GM12878 (cell line): ENCODE measurements around the gene ZER1.

ENCODE experiments used
- BHLHE40 ChIP-seq, 2 experiments: fragments of 450-650 bp in 1 of 2; IDR thresholded peaks; 2 replicates each; pipeline ENCODE4 v1.6.1; 2011 to 2017; ENCODE audit warnings: low read depth in 2 of 2, borderline replicate concordance in 1 of 2, improper control_type of control experiment in 1 of 2, low read length in 1 of 2, mild to moderate bottlenecking in 1 of 2
- CHD4 ChIP-seq: fragments of 200-600 bp; sonication (generic); IDR thresholded peaks from 2 replicates; pipeline ENCODE4 v1.6.1; 2016; ENCODE audit warnings: mild to moderate bottlenecking
- HDGF ChIP-seq: fragments of 450-650 bp; IDR thresholded peaks from 2 replicates; pipeline ENCODE4 v1.6.1; 2016; ENCODE audit warnings: antibody characterized with exemption
- JUND ChIP-seq: IDR thresholded peaks from 2 replicates; pipeline ENCODE4 v1.6.1; 2012; ENCODE audit warnings: low read depth, mild to moderate bottlenecking, low read length, improper control_type of control experiment, moderate library complexity
- MXI1 ChIP-seq: fragments of 150-350 bp; IDR thresholded peaks from 2 replicates; pipeline ENCODE4 v1.6.1; 2011; ENCODE audit warnings: low read depth, mild to moderate bottlenecking, inconsistent platforms, low read length, improper control_type of control experiment
- NFYA ChIP-seq: IDR thresholded peaks from 2 replicates; pipeline ENCODE4 v1.6.1; 2011; ENCODE audit warnings: low read depth, mild to moderate bottlenecking, low read length, improper control_type of control experiment, borderline replicate concordance
- SP1 ChIP-seq: IDR thresholded peaks from one replicate; pipeline ENCODE4 v1.6.1; 2011; ENCODE audit warnings: low read depth, low read length
- TCF12 ChIP-seq: IDR thresholded peaks from 2 replicates; pipeline ENCODE4 v1.6.1; 2011; ENCODE audit warnings: low read depth, mild to moderate bottlenecking, low read length
- ZSCAN29 ChIP-seq: fragments of 450-650 bp; IDR thresholded peaks from 2 replicates; pipeline ENCODE4 v1.6.1; 2017; ENCODE audit warnings: mild to moderate bottlenecking, moderate library complexity
- TF ChIP-seq, protein P1 (sequence below): IDR thresholded peaks from 2 replicates; pipeline ENCODE4 v1.6.1; 2012; ENCODE audit warnings: low read depth, low read length, improper control_type of control experiment
- TF ChIP-seq, protein P2 (sequence below), 3 experiments: IDR thresholded peaks in 2 of 3; conservative IDR thresholded peaks in 1 of 3; 2 replicates each; pipeline ENCODE4 v1.5.1; 2011; ENCODE audit warnings: low read depth in 3 of 3, low read length in 3 of 3, mild to moderate bottlenecking in 3 of 3, control low read depth in 2 of 3, moderate library complexity in 2 of 3, inconsistent platforms in 1 of 3, mixed read lengths in 1 of 3; ENCODE audit not compliant: control insufficient read depth in 2 of 3, insufficient read depth in 1 of 3; ENCODE audit errors: extremely low read depth in 1 of 3
- TF ChIP-seq, protein P3 (sequence below): IDR thresholded peaks from 2 replicates; pipeline ENCODE4 v1.6.1; 2012; ENCODE audit warnings: low read length, inconsistent platforms
- TF ChIP-seq, protein P4 (sequence below): fragments of 450-650 bp; IDR thresholded peaks from 2 replicates; pipeline ENCODE4 v1.6.1; 2017; ENCODE audit warnings: mild to moderate bottlenecking

DNA sequence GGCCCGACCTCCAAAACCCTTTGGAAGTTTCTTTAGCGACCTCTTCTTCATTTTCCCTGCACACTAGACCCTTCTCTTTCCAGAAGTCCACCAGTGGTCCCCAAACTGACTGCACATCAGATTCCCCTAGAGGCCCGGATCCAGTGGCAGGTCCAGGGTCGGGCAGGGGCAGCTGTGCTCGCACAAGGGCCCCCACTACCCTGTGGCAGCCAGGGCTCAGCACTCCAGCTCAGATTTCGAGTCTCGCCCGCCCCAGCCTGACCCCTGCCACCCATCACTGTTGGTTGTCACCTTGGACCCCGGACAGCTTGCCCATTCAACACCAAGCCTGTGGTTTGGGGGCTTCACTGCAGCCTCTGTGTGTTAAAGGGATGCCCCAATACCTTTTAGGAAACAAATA is 40.0 kb downstream of the ZER1 start:
- TF ChIP-seq, protein P1, sequence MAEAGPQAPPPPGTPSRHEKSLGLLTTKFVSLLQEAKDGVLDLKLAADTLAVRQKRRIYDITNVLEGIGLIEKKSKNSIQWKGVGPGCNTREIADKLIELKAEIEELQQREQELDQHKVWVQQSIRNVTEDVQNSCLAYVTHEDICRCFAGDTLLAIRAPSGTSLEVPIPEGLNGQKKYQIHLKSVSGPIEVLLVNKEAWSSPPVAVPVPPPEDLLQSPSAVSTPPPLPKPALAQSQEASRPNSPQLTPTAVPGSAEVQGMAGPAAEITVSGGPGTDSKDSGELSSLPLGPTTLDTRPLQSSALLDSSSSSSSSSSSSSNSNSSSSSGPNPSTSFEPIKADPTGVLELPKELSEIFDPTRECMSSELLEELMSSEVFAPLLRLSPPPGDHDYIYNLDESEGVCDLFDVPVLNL = no peak
- no peak for TF ChIP-seq BHLHE40 (IDR thresholded peaks at IDR 0.05; ENCODE audit: borderline replicate concordance in 1 of 2, low read depth in 2 of 2, low read length in 1 of 2)
- no peak for TF ChIP-seq ZSCAN29
- TF ChIP-seq, protein P2, sequence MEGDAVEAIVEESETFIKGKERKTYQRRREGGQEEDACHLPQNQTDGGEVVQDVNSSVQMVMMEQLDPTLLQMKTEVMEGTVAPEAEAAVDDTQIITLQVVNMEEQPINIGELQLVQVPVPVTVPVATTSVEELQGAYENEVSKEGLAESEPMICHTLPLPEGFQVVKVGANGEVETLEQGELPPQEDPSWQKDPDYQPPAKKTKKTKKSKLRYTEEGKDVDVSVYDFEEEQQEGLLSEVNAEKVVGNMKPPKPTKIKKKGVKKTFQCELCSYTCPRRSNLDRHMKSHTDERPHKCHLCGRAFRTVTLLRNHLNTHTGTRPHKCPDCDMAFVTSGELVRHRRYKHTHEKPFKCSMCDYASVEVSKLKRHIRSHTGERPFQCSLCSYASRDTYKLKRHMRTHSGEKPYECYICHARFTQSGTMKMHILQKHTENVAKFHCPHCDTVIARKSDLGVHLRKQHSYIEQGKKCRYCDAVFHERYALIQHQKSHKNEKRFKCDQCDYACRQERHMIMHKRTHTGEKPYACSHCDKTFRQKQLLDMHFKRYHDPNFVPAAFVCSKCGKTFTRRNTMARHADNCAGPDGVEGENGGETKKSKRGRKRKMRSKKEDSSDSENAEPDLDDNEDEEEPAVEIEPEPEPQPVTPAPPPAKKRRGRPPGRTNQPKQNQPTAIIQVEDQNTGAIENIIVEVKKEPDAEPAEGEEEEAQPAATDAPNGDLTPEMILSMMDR (IDR thresholded peaks at IDR 0.05 in 2 of 3, conservative IDR thresholded peaks at IDR 0.05 in 1 of 3; ENCODE audit: control insufficient read depth in 2 of 3, extremely low read depth in 1 of 3, insufficient read depth in 1 of 3, low read depth in 3 of 3, low read length in 3 of 3) = no peak
- no peak for TF ChIP-seq NFYA
- TF ChIP-seq SP1 = no peak
- TF ChIP-seq JUND = no peak
- TF ChIP-seq, protein P3, sequence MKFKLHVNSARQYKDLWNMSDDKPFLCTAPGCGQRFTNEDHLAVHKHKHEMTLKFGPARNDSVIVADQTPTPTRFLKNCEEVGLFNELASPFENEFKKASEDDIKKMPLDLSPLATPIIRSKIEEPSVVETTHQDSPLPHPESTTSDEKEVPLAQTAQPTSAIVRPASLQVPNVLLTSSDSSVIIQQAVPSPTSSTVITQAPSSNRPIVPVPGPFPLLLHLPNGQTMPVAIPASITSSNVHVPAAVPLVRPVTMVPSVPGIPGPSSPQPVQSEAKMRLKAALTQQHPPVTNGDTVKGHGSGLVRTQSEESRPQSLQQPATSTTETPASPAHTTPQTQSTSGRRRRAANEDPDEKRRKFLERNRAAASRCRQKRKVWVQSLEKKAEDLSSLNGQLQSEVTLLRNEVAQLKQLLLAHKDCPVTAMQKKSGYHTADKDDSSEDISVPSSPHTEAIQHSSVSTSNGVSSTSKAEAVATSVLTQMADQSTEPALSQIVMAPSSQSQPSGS = no peak
- TF ChIP-seq MXI1 = no peak
- TF ChIP-seq, protein P4, sequence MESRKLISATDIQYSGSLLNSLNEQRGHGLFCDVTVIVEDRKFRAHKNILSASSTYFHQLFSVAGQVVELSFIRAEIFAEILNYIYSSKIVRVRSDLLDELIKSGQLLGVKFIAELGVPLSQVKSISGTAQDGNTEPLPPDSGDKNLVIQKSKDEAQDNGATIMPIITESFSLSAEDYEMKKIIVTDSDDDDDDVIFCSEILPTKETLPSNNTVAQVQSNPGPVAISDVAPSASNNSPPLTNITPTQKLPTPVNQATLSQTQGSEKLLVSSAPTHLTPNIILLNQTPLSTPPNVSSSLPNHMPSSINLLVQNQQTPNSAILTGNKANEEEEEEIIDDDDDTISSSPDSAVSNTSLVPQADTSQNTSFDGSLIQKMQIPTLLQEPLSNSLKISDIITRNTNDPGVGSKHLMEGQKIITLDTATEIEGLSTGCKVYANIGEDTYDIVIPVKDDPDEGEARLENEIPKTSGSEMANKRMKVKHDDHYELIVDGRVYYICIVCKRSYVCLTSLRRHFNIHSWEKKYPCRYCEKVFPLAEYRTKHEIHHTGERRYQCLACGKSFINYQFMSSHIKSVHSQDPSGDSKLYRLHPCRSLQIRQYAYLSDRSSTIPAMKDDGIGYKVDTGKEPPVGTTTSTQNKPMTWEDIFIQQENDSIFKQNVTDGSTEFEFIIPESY = no peak
- TF ChIP-seq CHD4 = no peak
- no peak for TF ChIP-seq HDGF
- TF ChIP-seq TCF12 = no peak
